H1 (cell line): ENCODE measurements around the gene NELFE. TPM values are rescaled to one million over a fixed set of nuclear protein-coding genes. Genes with fewer than 3 reads are reported as not detected.

Experiments used
- CTCF ChIA-PET: fragments of 300-600 bp; sonication (Branson Sonifier 250); formaldehyde crosslinking; loops from one replicate; lab custom pipeline; 2021; ENCODE audit not compliant: partially characterized antibody; lab: Charles Lee
- POLR2A ChIA-PET: fragments of 300-600 bp; sonication (Branson Sonifier 250); formaldehyde crosslinking; loops from one replicate; lab custom pipeline; 2021; ENCODE audit warnings: inconsistent platforms; ENCODE audit not compliant: partially characterized antibody; lab: Charles Lee
- DNase-seq, 2 experiments: peaks; one replicate each; pipeline versions ENCODE4 v3.0.0 to v3.0.0-alpha.2; 2010 to 2022; ENCODE audit warnings: low spot score in 2 of 2, low read depth in 1 of 2, mixed read lengths in 1 of 2
- FAIRE-seq: peaks from 2 replicates; lab custom pipeline; 2011; peaks lifted over from hg19 to GRCh38; lab: Jason Lieb, UNC
- H2AFZ ChIP-seq: 2 replicates; pipeline ENCODE4 v1.8.1; 2012; ENCODE audit warnings: low read length, inconsistent platforms
- H2AK5ac ChIP-seq: 2 replicates; pipeline ENCODE4 v1.6.1; 2013; ENCODE audit warnings: low read depth, low read length
- H2BK120ac ChIP-seq: replicated peaks from 2 replicates; pipeline ENCODE3; 2013; ENCODE audit warnings: low read depth, low read length, inconsistent platforms
- H2BK12ac ChIP-seq: 2 replicates; pipeline ENCODE4 v1.6.1; 2013; ENCODE audit warnings: low read depth, low read length
- H2BK15ac ChIP-seq: 2 replicates; pipeline ENCODE4 v1.6.1; 2013; ENCODE audit warnings: low read length
- H2BK20ac ChIP-seq: 2 replicates; pipeline ENCODE4 v1.6.1; 2013; ENCODE audit warnings: low read length
- H2BK5ac ChIP-seq: 2 replicates; pipeline ENCODE4 v1.6.1; 2013; ENCODE audit warnings: low read depth, low read length
- H3K14ac ChIP-seq: 2 replicates; pipeline ENCODE4 v1.6.1; 2013; ENCODE audit warnings: inconsistent platforms; ENCODE audit not compliant: insufficient read length
- H3K18ac ChIP-seq: 2 replicates; pipeline ENCODE4 v1.6.1; 2013; ENCODE audit warnings: low read length; ENCODE audit errors: extremely low read depth
- H3K23ac ChIP-seq: 2 replicates; pipeline ENCODE4 v1.6.1; 2013; ENCODE audit warnings: inconsistent platforms; ENCODE audit not compliant: insufficient read length
- H3K23me2 ChIP-seq: 2 replicates; pipeline ENCODE4 v1.6.1; 2013; ENCODE audit warnings: low read depth, low read length
- H3K27ac ChIP-seq: 2 replicates; pipeline ENCODE4 v1.6.1; 2011; ENCODE audit warnings: low read depth, low read length, inconsistent platforms
- H3K27me3 ChIP-seq, 4 experiments: replicated peaks in 1 of 4; 1 replicate in 1 of 4; 2 replicates in 3 of 4; pipeline versions ENCODE4 v1.6.1 to v1.8.1; 2011 to 2013; ENCODE audit warnings: low read length in 3 of 4, mild to moderate bottlenecking in 3 of 4, inconsistent platforms in 2 of 4, mixed read lengths in 2 of 4, moderate library complexity in 1 of 4; ENCODE audit not compliant: control insufficient read depth in 3 of 4, insufficient read depth in 3 of 4; ENCODE audit errors: extremely low read depth in 1 of 4
- H3K36me3 ChIP-seq, 4 experiments: 2 replicates each; pipeline versions ENCODE4 v1.6.1 to v1.8.1; 2011 to 2013; ENCODE audit warnings: mild to moderate bottlenecking in 4 of 4, low read length in 3 of 4, moderate library complexity in 2 of 4, control low read depth in 1 of 4, inconsistent platforms in 1 of 4; ENCODE audit not compliant: insufficient read depth in 4 of 4, control insufficient read depth in 2 of 4
- H3K4ac ChIP-seq: replicated peaks from 2 replicates; pipeline ENCODE3; 2013; ENCODE audit warnings: low read length, low read depth, mixed read lengths, inconsistent platforms; ENCODE audit not compliant: insufficient read length
- H3K4me1 ChIP-seq, 4 experiments: replicated peaks in 1 of 4; 1 replicate in 1 of 4; 2 replicates in 3 of 4; pipeline versions ENCODE4 v1.6.1 to v1.8.1; 2011 to 2013; ENCODE audit warnings: low read length in 3 of 4, inconsistent platforms in 2 of 4, mixed read lengths in 1 of 4; ENCODE audit not compliant: insufficient read depth in 4 of 4, control insufficient read depth in 3 of 4
- H3K4me2 ChIP-seq, 2 experiments: 2 replicates each; pipeline versions ENCODE4 v1.6.1 to v1.8.1; 2011 to 2013; ENCODE audit warnings: low read depth in 2 of 2, low read length in 2 of 2, control low read depth in 1 of 2, inconsistent platforms in 1 of 2, mild to moderate bottlenecking in 1 of 2; ENCODE audit not compliant: insufficient read depth in 1 of 2
- H3K4me3 ChIP-seq, 4 experiments: fragments of 200-600, 300-600 bp in 1 of 4; sonication (generic), shearing (Covaris generic), sonication (Bioruptor Twin) in 1 of 4; 2 replicates each; pipeline versions ENCODE4 v1.5.1 to v1.8.1; 2011 to 2016; ENCODE audit warnings: low read length in 4 of 4, low read depth in 3 of 4, control low read depth in 2 of 4, inconsistent platforms in 2 of 4, mild to moderate bottlenecking in 2 of 4, mixed read lengths in 1 of 4, moderate library complexity in 1 of 4; ENCODE audit not compliant: insufficient read depth in 2 of 4; ENCODE audit errors: extremely low read depth in 1 of 4
- H3K56ac ChIP-seq: replicated peaks from 2 replicates; pipeline ENCODE3; 2013; ENCODE audit warnings: low read depth, mild to moderate bottlenecking, mixed read lengths, low read length, inconsistent platforms; ENCODE audit not compliant: insufficient read length
- H3K79me1 ChIP-seq: 2 replicates; pipeline ENCODE4 v1.6.1; 2013; ENCODE audit warnings: low read depth, low read length, control low read depth
- H3K79me2 ChIP-seq, 2 experiments: 2 replicates each; pipeline versions ENCODE4 v1.6.1 to v1.8.1; 2012 to 2013; ENCODE audit warnings: low read length in 2 of 2, mild to moderate bottlenecking in 2 of 2, inconsistent platforms in 1 of 2; ENCODE audit not compliant: insufficient read depth in 2 of 2, control insufficient read depth in 1 of 2
- H3K9ac ChIP-seq, 4 experiments: replicated peaks in 1 of 4; 1 replicate in 1 of 4; 2 replicates in 3 of 4; pipeline versions ENCODE4 v1.6.1 to v1.8.1; 2011 to 2013; ENCODE audit warnings: low read depth in 3 of 4, low read length in 3 of 4, control low read depth in 2 of 4, mild to moderate bottlenecking in 2 of 4, moderate library complexity in 2 of 4, inconsistent platforms in 1 of 4; ENCODE audit errors: extremely low read depth in 1 of 4
- H3K9me3 ChIP-seq, 2 experiments: 2 replicates each; pipeline versions ENCODE4 v1.6.1 to v1.8.1; 2012 to 2013; ENCODE audit warnings: mild to moderate bottlenecking in 2 of 2, moderate library complexity in 2 of 2, control low read depth in 1 of 2, inconsistent platforms in 1 of 2, low read depth in 1 of 2, low read length in 1 of 2, mixed read lengths in 1 of 2; ENCODE audit not compliant: insufficient read depth in 2 of 2
- H4K20me1 ChIP-seq, 2 experiments: replicated peaks in 1 of 2; 2 replicates each; pipeline versions ENCODE3 to v1.8.1; 2011 to 2013; ENCODE audit warnings: inconsistent platforms in 2 of 2, low read length in 2 of 2, mild to moderate bottlenecking in 1 of 2; ENCODE audit not compliant: insufficient read depth in 2 of 2, control insufficient read depth in 1 of 2
- H4K5ac ChIP-seq: 2 replicates; pipeline ENCODE4 v1.6.1; 2013; ENCODE audit warnings: low read length, low read depth, mixed read lengths, inconsistent platforms; ENCODE audit not compliant: insufficient read length
- H4K8ac ChIP-seq: 2 replicates; pipeline ENCODE4 v1.8.0; 2013; ENCODE audit warnings: mild to moderate bottlenecking, moderate library complexity, low read length, inconsistent platforms; ENCODE audit not compliant: insufficient read depth; ENCODE audit errors: extremely low read depth
- H4K91ac ChIP-seq: replicated peaks from 2 replicates; pipeline ENCODE3; 2013; ENCODE audit warnings: low read length, mixed read lengths, inconsistent platforms; ENCODE audit not compliant: insufficient read length
- JUN ChIP-seq: IDR thresholded peaks from 2 replicates; pipeline ENCODE4 v1.6.1; 2011; ENCODE audit warnings: low read depth, mild to moderate bottlenecking, improper control_type of control experiment, low read length
- NRF1 ChIP-seq: IDR thresholded peaks from 2 replicates; pipeline ENCODE4 v1.6.1; 2011; ENCODE audit warnings: mild to moderate bottlenecking, low read depth, low read length, improper control_type of control experiment
- RFX5 ChIP-seq: IDR thresholded peaks from 2 replicates; pipeline ENCODE4 v1.6.1; 2011; ENCODE audit warnings: low read depth, low read length, improper control_type of control experiment, borderline replicate concordance
- RNF2 ChIP-seq: fragments of 200-900, 300-1000 bp; sonication (generic); IDR thresholded peaks from 2 replicates; pipeline ENCODE4 v1.7.1; 2016; ENCODE audit warnings: borderline replicate concordance, low read depth, mild to moderate bottlenecking, antibody characterized with exemption, low read length; ENCODE audit not compliant: poor library complexity, severe bottlenecking; ENCODE audit errors: missing control alignments
- SAP30 ChIP-seq: fragments of 300-600 bp; sonication (generic); IDR thresholded peaks from 2 replicates; pipeline ENCODE4 v1.7.1; 2012; ENCODE audit warnings: low read length, moderate library complexity, mild to moderate bottlenecking, inconsistent platforms; ENCODE audit not compliant: insufficient read depth, insufficient replicate concordance
- SIN3A ChIP-seq, 2 experiments: IDR thresholded peaks in 1 of 2; conservative IDR thresholded peaks in 1 of 2; 2 replicates each; pipeline ENCODE4 v1.6.1; 2011 to 2012; ENCODE audit warnings: low read length in 2 of 2, improper control_type of control experiment in 1 of 2, low read depth in 1 of 2, mild to moderate bottlenecking in 1 of 2
- SIRT6 ChIP-seq: IDR thresholded peaks from one replicate; pipeline ENCODE4 v1.7.1; 2012; ENCODE audit warnings: low read length, inconsistent platforms
- WGBS, 2 experiments: shearing (Covaris generic) in 1 of 2; methylation state at CpG; one replicate each; pipeline versions ENCODE4 v1.1.6 to v1.1.7; 2013 to 2015; ENCODE audit warnings: low lambda C conversion rate in 2 of 2, mixed read lengths in 2 of 2, inconsistent platforms in 1 of 2, low coverage in 1 of 2, missing lambda C conversion rate in 1 of 2; ENCODE audit not compliant: insufficient replicate concordance in 2 of 2, insufficient coverage in 1 of 2, insufficient read length in 1 of 2; ENCODE audit errors: extremely low coverage in 1 of 2, missing lambda C conversion rate in 1 of 2; 5-methylcytosine and 5-hydroxymethylcytosine counted together
- polyA plus RNA-seq, 7 experiments: library from polyadenylated mRNA; depleted of rRNA in 3 of 7; stranded (reverse) in 5 of 7; unstranded in 2 of 7; fragments of >200 nt in 5 of 7; fragments of 200-250 nt in 2 of 7; gene quantifications; 1 replicate in 5 of 7; 2 replicates in 1 of 7; 4 replicates in 1 of 7; pipeline versions ENCODE4 v1.2.1 to v1.2.3, GENCODE V29; 2011 to 2013; ENCODE audit warnings: missing spikeins in 2 of 7, mixed read lengths in 2 of 7
- total RNA-seq: library from RNA; stranded (reverse); fragmentation: NEBNext Ultra II Directional; extraction: Animal tissue kit (Norgen Biotek cat#: 25700); gene quantifications from 2 replicates; pipeline ENCODE4 v1.2.1, GENCODE V29; 2021

The NELFE gene
- total and polyA plus RNA-seq, 2 of the 8 experiments (the other 6 are each of a cell fraction or from before 2014, with no cell fraction given) = 49.2 to 71.5 TPM

- Histone ChIP-seq H3K36me3 (peaks cover 13 to 51% (median 40%) of the 10 kb centered on the region in 4 experiments), H2BK5ac (no peak overlapping the region), H3K56ac (no peak overlapping the region), H2BK120ac (no peak overlapping the region), H4K5ac (no peak overlapping the region), H2BK20ac (no peak overlapping the region), H3K9ac (no peak overlapping the region), H3K4me1 (peaks cover 0 to 9% (median 5%) of the 10 kb centered on the region in 4 experiments; a peak in 5 of 7 replicates), H3K27me3 (no peaks in the 10 kb centered on the region; a peak in 1 of 7 replicates), H2BK12ac (no peak overlapping the region), H2AFZ (no peak overlapping the region), H3K4me3 (no peak overlapping the region), H3K4ac (no peak overlapping the region), H2BK15ac (no peak overlapping the region), H3K23ac (no peak overlapping the region), H4K8ac (no peak overlapping the region), H3K4me2 (no peak overlapping the region), H4K91ac (no peak overlapping the region), H2AK5ac (no peak overlapping the region), H3K9me3 (no peaks in the 10 kb centered on the region), H4K20me1 (peaks cover 0 to 3% of the 10 kb centered on the region in 2 experiments), H3K79me2 (peaks cover 0 to 6% of the 10 kb centered on the region in 2 experiments; a peak in 1 of 4 replicates), H3K27ac (no peak overlapping the region), H3K14ac (no peak overlapping the region), H3K79me1 (peaks cover 4% of the 10 kb centered on the region; the same call in 1 of the 2 replicates), H3K23me2 (peaks cover 13% of the 10 kb centered on the region), H3K18ac (no peak overlapping the region)
- 98% methylated on average over 11 of the region's 11 CpGs; no CpG with 5 or more reads in 1 of the 2 experiments for WGBS, 2 experiments
- ChIA-PET POLR2A (interaction anchor here (0.6 to 15.3 kb wide), 4 partner anchors 12 to 219 kb away, joined by 3 to 279 read pairs (median 4); partner anchors contain the start of genes EHMT2, NELFE and SKIC2), CTCF (interaction anchor here (0.6 to 10.2 kb wide), 3 partner anchors 10 to 372 kb away, joined by 3 to 84 read pairs (median 3); partner anchors contain the start of genes NELFE and SKIC2)
- TF ChIP-seq JUN (no peak), SIN3A (conservative IDR thresholded peaks at IDR 0.05 in 1 of 2, IDR thresholded peaks at IDR 0.05 in 1 of 2; ENCODE audit: low read depth in 1 of 2, low read length in 2 of 2) (no peak), SAP30 (no peak), RNF2 (no peak), NRF1 (no peak), SIRT6 (no peak), RFX5 (no peak)
- DNase-seq (no peak), FAIRE-seq (no peak)
Observed at GRCh38 chr6:31968326-31968725, 9.6 kb upstream of the NELFE start.
